K562 (cell line): ENCODE measurements around the gene TRABD2B. TPM values are rescaled to one million over a fixed set of nuclear protein-coding genes. Genes with fewer than 3 reads are reported as not detected.

Source experiments
- SMARCC2 ChIP-seq: fragments of 450-650 bp; IDR thresholded peaks from 2 replicates; pipeline ENCODE4 v1.6.1; 2017; ENCODE audit warnings: antibody characterized with exemption, moderate library complexity, mild to moderate bottlenecking, low read depth
- ZBTB40 ChIP-seq, 2 experiments: fragments of 450-650 bp in 1 of 2; sonication (generic) in 1 of 2; formaldehyde crosslinking in 1 of 2; IDR thresholded peaks; 2 replicates each; pipeline versions ENCODE4 v1.7.1 to v1.9.0; 2016 to 2022; ENCODE audit warnings: inconsistent platforms in 1 of 2, mild to moderate bottlenecking in 1 of 2, missing genetic modification reagents in 1 of 2
- polyA plus RNA-seq, 8 experiments: library from polyadenylated mRNA; depleted of rRNA in 4 of 8; stranded (reverse) in 5 of 8; unstranded in 3 of 8; fragments of >200 nt; fragmentation: Nextera tagmentation in 2 of 8; fragmentation: Illumina TruSeq in 1 of 8; extraction: Ambion mirVana in 2 of 8; extraction: Trizol in 1 of 8; gene quantifications; 2 replicates each; pipeline versions ENCODE4 v1.2.1 to v1.2.3, GENCODE V29; 2011 to 2014; ENCODE audit warnings: inconsistent platforms in 1 of 8, missing spikeins in 1 of 8
- total RNA-seq, 7 experiments: library from RNA; depleted of rRNA in 6 of 7; stranded (reverse); fragments of >200 nt in 6 of 7; fragmentation: Illumina TruSeq in 2 of 7; extraction: Trizol in 2 of 7; gene quantifications; 2 replicates each; pipeline versions ENCODE4 v1.2.1 to v1.2.3, GENCODE V29; 2011 to 2021; ENCODE audit warnings: low replicate concordance in 1 of 7
- TF ChIP-seq, protein P1 (sequence below): sonication (generic); formaldehyde crosslinking; IDR thresholded peaks from 2 replicates; pipeline ENCODE4 v1.4.0; 2020; ENCODE audit warnings: mild to moderate bottlenecking, missing genetic modification reagents

The TRABD2B gene
- total and polyA plus RNA-seq, 9 of the 15 experiments (the other 6 are each of a cell fraction or from before 2014, with no cell fraction given): not detected

DNA sequence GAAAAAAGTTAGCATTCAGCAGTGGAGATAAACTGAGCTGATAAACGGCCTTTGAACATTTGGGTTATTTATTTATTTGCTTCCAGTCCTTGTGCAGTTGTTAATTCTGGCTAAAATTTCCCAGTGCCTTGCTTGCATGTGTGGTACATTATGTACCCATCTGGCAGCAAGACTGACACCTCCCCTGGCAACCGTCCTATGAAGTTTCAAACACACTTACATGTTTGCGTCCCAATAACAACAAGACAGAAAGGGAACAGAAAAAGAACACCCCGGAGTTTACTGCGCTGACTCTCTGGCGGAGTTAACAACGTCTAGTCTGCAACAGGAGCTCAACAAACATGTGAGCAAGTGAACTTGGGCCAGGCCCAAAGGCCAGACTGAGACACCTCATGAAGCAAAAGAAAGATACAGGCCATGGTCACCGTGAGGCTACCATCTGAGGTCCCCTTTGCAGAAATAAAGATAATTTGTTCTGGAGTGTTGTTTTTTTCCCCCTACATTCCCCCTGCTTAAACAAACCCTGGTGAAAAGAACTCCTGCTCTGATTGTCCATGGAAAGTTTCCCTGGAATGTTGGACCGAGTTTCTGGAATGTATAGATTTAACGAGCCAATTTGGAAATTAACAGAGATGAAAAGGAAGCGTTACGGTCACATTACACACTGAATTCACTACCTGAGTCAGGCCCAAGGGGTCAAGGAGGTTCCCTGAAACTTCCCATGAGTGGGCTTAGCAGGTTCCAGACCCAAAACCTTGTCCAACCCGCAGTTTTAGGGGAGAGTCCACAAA lies 33.4 kb downstream of the TRABD2B start (continued):
- TF ChIP-seq ZBTB40 (IDR thresholded peaks at IDR 0.05): no peak
- no peak for TF ChIP-seq ZBTB40 (CRISPR knock-in tag; IDR thresholded peaks at IDR 0.05)
- TF ChIP-seq, protein P1, sequence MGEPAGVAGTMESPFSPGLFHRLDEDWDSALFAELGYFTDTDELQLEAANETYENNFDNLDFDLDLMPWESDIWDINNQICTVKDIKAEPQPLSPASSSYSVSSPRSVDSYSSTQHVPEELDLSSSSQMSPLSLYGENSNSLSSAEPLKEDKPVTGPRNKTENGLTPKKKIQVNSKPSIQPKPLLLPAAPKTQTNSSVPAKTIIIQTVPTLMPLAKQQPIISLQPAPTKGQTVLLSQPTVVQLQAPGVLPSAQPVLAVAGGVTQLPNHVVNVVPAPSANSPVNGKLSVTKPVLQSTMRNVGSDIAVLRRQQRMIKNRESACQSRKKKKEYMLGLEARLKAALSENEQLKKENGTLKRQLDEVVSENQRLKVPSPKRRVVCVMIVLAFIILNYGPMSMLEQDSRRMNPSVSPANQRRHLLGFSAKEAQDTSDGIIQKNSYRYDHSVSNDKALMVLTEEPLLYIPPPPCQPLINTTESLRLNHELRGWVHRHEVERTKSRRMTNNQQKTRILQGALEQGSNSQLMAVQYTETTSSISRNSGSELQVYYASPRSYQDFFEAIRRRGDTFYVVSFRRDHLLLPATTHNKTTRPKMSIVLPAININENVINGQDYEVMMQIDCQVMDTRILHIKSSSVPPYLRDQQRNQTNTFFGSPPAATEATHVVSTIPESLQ (CRISPR knock-in tag): no peak
- no peak for TF ChIP-seq SMARCC2
